ENCODE results near the gene ZNF107. TPM values are rescaled to one million over a fixed set of nuclear protein-coding genes. Genes with fewer than 3 reads are reported as not detected.

The ZNF107 gene
- polyA plus RNA-seq, 3 donors = 0.44 to 0.89 (median 0.65) TPM

GRCh38 chr7:64758151-64758550 is 92.2 kb downstream of the ZNF107 start:
- Mint-ChIP-seq H3K27me3 (ENCODE audit: low read depth in 3 of 3) (no peaks in the 10 kb centered on the region), H3K9me3 (peaks cover 0 to 29% (median 23%) of the 10 kb centered on the region in 7 donors), H3K36me3 (no peaks in the 10 kb centered on the region), H3K27ac (no peak overlapping the region), H3K4me3 (no peak overlapping the region), H3K4me1 (no peaks in the 10 kb centered on the region)
- Histone ChIP-seq H3K4me2 (replicated peaks; ENCODE audit: extremely low read depth, low read length, poor library complexity, severe bottlenecking) (no peak overlapping the region), H4K20me1 (ENCODE audit: insufficient read depth, low read length) (no peaks in the 10 kb centered on the region), H3K36me3 (replicated peaks in 1 of 2; ENCODE audit: control insufficient read depth in 1 of 2, insufficient read depth in 2 of 2, low read length in 2 of 2) (no peaks in the 10 kb centered on the region), H2AFZ (ENCODE audit: insufficient read depth, low read depth, low read length, poor library complexity, severe bottlenecking) (no peak overlapping the region), H3K27me3 (ENCODE audit: control insufficient read depth in 2 of 2, insufficient read depth in 2 of 2, low read length in 2 of 2) (no peaks in the 10 kb centered on the region), H3K9me3 (replicated peaks in 1 of 2; ENCODE audit: control insufficient read depth in 1 of 2, insufficient read depth in 1 of 2, low read length in 2 of 2) (peaks cover 27 to 42% of the 10 kb centered on the region in 2 donors), H3K79me2 (ENCODE audit: insufficient read depth, low read length) (no peaks in the 10 kb centered on the region), H3K9ac (ENCODE audit: insufficient read depth, low read length, poor library complexity, severe bottlenecking) (no peak overlapping the region), H3K4me1 (ENCODE audit: control insufficient read depth in 1 of 2, insufficient read depth in 2 of 2, low read length in 2 of 2) (no peaks in the 10 kb centered on the region), H3K4me3 (replicated peaks in 1 of 3; ENCODE audit: low read depth in 2 of 3, low read length in 3 of 3) (no peak overlapping the region), H3K27ac (ENCODE audit: low read depth in 1 of 2, low read length in 2 of 2) (no peak overlapping the region)
- 76% methylated on average over 3 of the region's 3 CpGs for WGBS (ENCODE audit: insufficient coverage)
- no peak for TF ChIP-seq CTCF (IDR thresholded peaks at IDR 0.05)
- no peak for DNase-seq
- intact Hi-C loops (cut with micrococcal nuclease) = loop anchor here in 1 of 2 donors (5.0 kb wide), 1 partner anchor 51 kb away; no protein-coding TSS in a partner anchor

Small RNA genes lying within 50 kb of the gene (small RNA-seq; reads per million reads assigned to genes)
- gene MIR6839 (ENCODE audit: insufficient read length, low read depth) = not detected

Other genes with a start within 250 kb of the ZNF107 start
- gene ZNF680, start 103.1 kb upstream of the ZNF107 start, polyA plus RNA-seq = 1 to 10 TPM in 2 of 3 donors, under 1 TPM in 1; 0.69 to 1.6 (median 1.5) TPM
- gene ZNF138, start 128.3 kb downstream of the ZNF107 start, polyA plus RNA-seq = 1 to 10 TPM in 2 of 3 donors, under 1 TPM in 1; 0.89 to 1.1 (median 1.1) TPM
- 1 to 10 TPM in 1 of 3 donors, under 1 TPM in 2; 0.21 to 1.7 (median 0.62) TPM for gene ZNF273, start 237.1 kb downstream of the ZNF107 start, polyA plus RNA-seq